Measurements from ENCODE around the gene PLEKHG5. TPM values are rescaled to one million over a fixed set of nuclear protein-coding genes. Genes with fewer than 3 reads are reported as not detected.

PLEKHG5 gene
- total RNA-seq, 1 experiment from 2014 or later: 0.86 TPM

DNA sequence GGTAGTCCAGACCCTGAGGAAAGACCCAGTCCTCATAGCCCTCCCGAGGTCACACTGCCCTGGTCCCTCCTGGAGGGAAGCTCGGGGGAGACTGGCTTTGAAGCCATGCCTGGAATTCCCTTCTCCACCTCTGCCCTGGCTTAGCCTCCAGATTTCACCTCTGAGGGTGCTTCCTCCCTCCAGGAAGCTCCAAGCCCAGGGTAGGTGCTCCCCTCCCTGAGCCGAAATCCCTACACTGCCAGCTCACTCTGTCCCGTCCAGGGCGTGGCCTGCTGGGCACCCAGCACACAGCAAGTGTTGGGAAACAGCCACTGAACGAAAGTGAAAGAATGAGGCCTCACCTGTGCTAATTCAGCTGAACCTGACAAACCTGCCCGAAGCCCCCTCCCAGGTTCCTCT lies 19.5 kb downstream of the PLEKHG5 start:
- POLR2A ChIA-PET (ENCODE audit: low non-redundant PET): no interaction called here
- no peak overlapping the region for H3K4me3 ChIP-seq (ENCODE audit: low read depth, low read length, poor library complexity, severe bottlenecking)
- intact Hi-C loops (cut with micrococcal nuclease; ENCODE audit: unreplicated experiment): no loop called here
- H3K27ac ChIP-seq (ENCODE audit: low read depth, low read length, poor library complexity, severe bottlenecking): no peak overlapping the region
- no TSS peak for BruUV-seq (replicated peaks)
- no peaks in the 10 kb centered on the region for H3K4me1 ChIP-seq (ENCODE audit: insufficient read depth, low read length, poor library complexity, severe bottlenecking)
- TF ChIP-seq EZH2 (IDR thresholded peaks at IDR 0.05; ENCODE audit: borderline replicate concordance, low read depth, low read length, poor library complexity, severe bottlenecking): no peak
- TF ChIP-seq, protein P1, sequence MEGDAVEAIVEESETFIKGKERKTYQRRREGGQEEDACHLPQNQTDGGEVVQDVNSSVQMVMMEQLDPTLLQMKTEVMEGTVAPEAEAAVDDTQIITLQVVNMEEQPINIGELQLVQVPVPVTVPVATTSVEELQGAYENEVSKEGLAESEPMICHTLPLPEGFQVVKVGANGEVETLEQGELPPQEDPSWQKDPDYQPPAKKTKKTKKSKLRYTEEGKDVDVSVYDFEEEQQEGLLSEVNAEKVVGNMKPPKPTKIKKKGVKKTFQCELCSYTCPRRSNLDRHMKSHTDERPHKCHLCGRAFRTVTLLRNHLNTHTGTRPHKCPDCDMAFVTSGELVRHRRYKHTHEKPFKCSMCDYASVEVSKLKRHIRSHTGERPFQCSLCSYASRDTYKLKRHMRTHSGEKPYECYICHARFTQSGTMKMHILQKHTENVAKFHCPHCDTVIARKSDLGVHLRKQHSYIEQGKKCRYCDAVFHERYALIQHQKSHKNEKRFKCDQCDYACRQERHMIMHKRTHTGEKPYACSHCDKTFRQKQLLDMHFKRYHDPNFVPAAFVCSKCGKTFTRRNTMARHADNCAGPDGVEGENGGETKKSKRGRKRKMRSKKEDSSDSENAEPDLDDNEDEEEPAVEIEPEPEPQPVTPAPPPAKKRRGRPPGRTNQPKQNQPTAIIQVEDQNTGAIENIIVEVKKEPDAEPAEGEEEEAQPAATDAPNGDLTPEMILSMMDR (conservative IDR thresholded peaks at IDR 0.05; ENCODE audit: low read depth, low read length): no peak
- no peaks in the 10 kb centered on the region for H3K9me3 ChIP-seq (ENCODE audit: low read depth, low read length, poor library complexity, severe bottlenecking)
- DNase-seq (ENCODE audit: low spot score): no peak
- CTCF ChIA-PET: no interaction called here
- no peaks in the 10 kb centered on the region for H3K36me3 ChIP-seq (ENCODE audit: insufficient read depth, low read length, poor library complexity, severe bottlenecking)
- no peaks in the 10 kb centered on the region for H3K27me3 ChIP-seq (replicated peaks; ENCODE audit: insufficient read depth, low read depth, low read length, poor library complexity)

DNA sequence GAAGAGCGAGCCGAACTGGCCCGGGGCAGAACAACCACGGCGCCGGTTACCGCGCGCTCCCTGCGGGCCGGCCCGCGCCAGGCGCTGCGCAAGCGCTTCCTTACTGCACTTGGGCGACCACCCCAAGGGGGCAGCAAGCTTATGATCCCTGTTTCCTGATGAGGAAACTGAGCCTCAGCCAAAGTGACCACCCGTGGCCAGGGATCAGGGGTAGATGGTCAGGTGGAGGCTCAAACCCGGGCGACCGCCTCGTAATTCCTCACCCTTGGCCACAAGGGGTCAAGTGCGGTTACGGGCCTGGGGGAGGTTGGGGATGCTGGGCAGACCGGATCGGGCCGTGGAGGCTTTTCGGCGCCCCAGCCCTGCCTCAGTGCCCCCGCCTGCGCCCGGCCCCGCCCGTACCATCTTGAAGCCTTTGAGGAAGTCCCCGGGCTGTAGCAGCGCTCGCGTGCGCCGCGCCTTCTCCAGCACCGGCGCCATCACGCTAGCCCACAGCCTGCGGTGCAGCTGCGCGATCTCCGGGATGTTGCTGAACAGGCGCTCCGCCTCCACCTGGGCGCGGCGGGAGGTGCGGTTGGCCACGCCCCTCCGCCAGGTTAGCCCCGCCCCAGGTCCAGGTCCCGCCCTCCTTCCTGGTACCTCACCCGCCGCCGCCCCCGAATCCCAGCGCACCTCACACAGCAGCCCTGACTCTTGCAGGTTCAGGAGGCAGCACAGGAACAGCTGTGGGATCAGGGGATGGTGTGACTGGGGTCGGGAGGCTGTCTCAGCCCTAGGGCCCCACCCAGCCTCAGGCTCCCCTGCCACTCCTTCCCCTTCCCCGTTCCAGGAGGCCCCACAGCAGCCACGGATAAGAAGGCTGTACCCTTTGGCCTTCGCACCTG lies 20.1 kb downstream of the PLEKHG5 start:
- intact Hi-C loops (cut with micrococcal nuclease; ENCODE audit: unreplicated experiment): no loop called here
- no peak overlapping the region for H3K27ac ChIP-seq (ENCODE audit: low read depth, low read length, poor library complexity, severe bottlenecking)
- CTCF ChIA-PET: no interaction called here
- H3K27me3 ChIP-seq (replicated peaks; ENCODE audit: insufficient read depth, low read depth, low read length, poor library complexity): no peaks in the 10 kb centered on the region
- POLR2A ChIA-PET (ENCODE audit: low non-redundant PET): no interaction called here
- DNase-seq (ENCODE audit: low spot score): no peak
- no peaks in the 10 kb centered on the region for H3K36me3 ChIP-seq (ENCODE audit: insufficient read depth, low read length, poor library complexity, severe bottlenecking)
- BruUV-seq (replicated peaks): no TSS peak
- no peaks in the 10 kb centered on the region for H3K9me3 ChIP-seq (ENCODE audit: low read depth, low read length, poor library complexity, severe bottlenecking)
- H3K4me3 ChIP-seq (ENCODE audit: low read depth, low read length, poor library complexity, severe bottlenecking): no peak overlapping the region
- H3K4me1 ChIP-seq (ENCODE audit: insufficient read depth, low read length, poor library complexity, severe bottlenecking): no peaks in the 10 kb centered on the region
- TF ChIP-seq, protein P1 (conservative IDR thresholded peaks at IDR 0.05; ENCODE audit: low read depth, low read length): no peak
- no peak for TF ChIP-seq EZH2 (IDR thresholded peaks at IDR 0.05; ENCODE audit: borderline replicate concordance, low read depth, low read length, poor library complexity, severe bottlenecking)

DNA sequence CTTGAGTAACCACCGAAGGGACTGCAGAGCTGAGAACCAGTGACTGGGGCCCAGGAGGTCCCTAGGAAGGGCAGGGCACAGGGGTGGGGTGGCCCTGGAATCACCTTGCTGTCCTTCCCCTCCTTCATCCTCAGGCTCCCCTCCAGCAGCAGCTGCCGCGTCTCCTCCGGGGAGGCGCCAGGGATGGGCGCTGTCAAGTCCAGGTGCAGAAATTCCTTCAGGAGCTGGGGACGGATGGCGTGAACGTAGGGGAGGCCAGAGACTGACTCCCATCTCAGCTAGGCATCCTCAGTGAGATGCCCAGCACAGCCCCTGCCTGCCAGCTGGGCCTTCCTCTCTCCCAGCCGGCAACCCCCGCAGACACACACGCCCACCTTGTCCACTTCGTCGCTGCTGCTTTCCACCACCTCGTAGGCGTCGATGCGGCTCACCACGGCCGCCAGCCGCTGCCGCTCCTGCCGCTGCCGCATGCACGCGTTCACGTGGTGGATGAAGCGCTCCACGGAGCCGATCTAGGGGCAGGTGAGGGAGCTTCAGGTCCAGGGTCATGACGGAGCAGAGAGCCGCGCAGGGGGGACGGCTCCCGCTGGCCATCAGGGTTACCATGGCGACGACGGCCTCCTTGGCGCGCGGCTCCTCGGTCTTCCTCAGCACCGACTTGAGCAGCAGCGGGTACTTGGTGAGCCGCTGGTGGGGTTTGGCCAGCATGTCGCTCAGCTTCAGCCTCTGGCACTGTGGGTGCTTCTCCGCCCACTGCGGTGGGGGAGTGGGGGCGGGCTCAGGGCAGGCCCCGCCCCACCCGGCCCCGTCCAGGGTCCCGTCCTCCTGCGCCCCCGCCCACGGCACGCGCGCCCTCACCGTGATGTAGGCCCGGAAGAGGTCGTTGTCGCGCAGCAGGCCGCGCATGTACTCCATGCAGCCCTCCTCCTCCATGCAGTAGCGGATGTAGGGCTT lies 21.1 kb downstream of the PLEKHG5 start:
- ChIA-PET CTCF (no interaction called here), POLR2A (ENCODE audit: low non-redundant PET) (no interaction called here)
- Histone ChIP-seq H3K9me3 (ENCODE audit: low read depth, low read length, poor library complexity, severe bottlenecking) (no peaks in the 10 kb centered on the region), H3K4me3 (ENCODE audit: low read depth, low read length, poor library complexity, severe bottlenecking) (no peak overlapping the region), H3K36me3 (ENCODE audit: insufficient read depth, low read length, poor library complexity, severe bottlenecking) (no peaks in the 10 kb centered on the region), H3K27me3 (replicated peaks; ENCODE audit: insufficient read depth, low read depth, low read length, poor library complexity) (no peaks in the 10 kb centered on the region), H3K4me1 (ENCODE audit: insufficient read depth, low read length, poor library complexity, severe bottlenecking) (no peaks in the 10 kb centered on the region), H3K27ac (ENCODE audit: low read depth, low read length, poor library complexity, severe bottlenecking) (no peak overlapping the region)
- no peak for DNase-seq (ENCODE audit: low spot score)
- BruUV-seq (replicated peaks): no TSS peak
- intact Hi-C loops (cut with micrococcal nuclease; ENCODE audit: unreplicated experiment): no loop called here
- no peak for TF ChIP-seq EZH2 (IDR thresholded peaks at IDR 0.05; ENCODE audit: borderline replicate concordance, low read depth, low read length, poor library complexity, severe bottlenecking)
- TF ChIP-seq, protein P1 (conservative IDR thresholded peaks at IDR 0.05; ENCODE audit: low read depth, low read length): no peak
